ENCODE measurements around the gene EDN1.

The EDN1 gene

GRCh38 chr6:12264671-12265070 lies 25.5 kb upstream of the EDN1 start:
- Histone ChIP-seq H3K27ac (ENCODE audit: low read depth, low read length) (no peak overlapping the region), H3K4me2 (ENCODE audit: low read depth, low read length, poor library complexity, severe bottlenecking) (no peak overlapping the region), H3K36me3 (ENCODE audit: low read length) (no peaks in the 10 kb centered on the region), H3K9me3 (ENCODE audit: insufficient read depth, low read length) (no peaks in the 10 kb centered on the region), H3K27me3 (ENCODE audit: low read length) (no peaks in the 10 kb centered on the region), H3K9ac (ENCODE audit: low read length) (no peak overlapping the region), H3K79me2 (ENCODE audit: insufficient read depth, low read length) (no peaks in the 10 kb centered on the region), H3F3A (ENCODE audit: insufficient read depth) (no peaks in the 10 kb centered on the region), H4K20me1 (ENCODE audit: low read depth, low read length) (no peaks in the 10 kb centered on the region), H2AFZ (ENCODE audit: low read depth, low read length, severe bottlenecking) (no peak overlapping the region), H3K4me3 (ENCODE audit: insufficient read depth, low read length, poor library complexity, severe bottlenecking) (no peak overlapping the region), H3K9me2 (replicated peaks; ENCODE audit: insufficient read depth, low read length) (no peaks in the 10 kb centered on the region)
- TF ChIP-seq EZH2phosphoT487 (conservative IDR thresholded peaks at IDR 0.05; ENCODE audit: low read length) (no peak), CTCF (IDR thresholded peaks at IDR 0.05; ENCODE audit: insufficient read depth, low read length, poor library complexity, severe bottlenecking) (no peak)

- H3K9me3 ChIP-seq (ENCODE audit: insufficient read depth, low read length), result no peaks in the 10 kb centered on the region
- no peaks in the 10 kb centered on the region for H3F3A ChIP-seq (ENCODE audit: insufficient read depth)
- no peak for TF ChIP-seq EZH2phosphoT487 (conservative IDR thresholded peaks at IDR 0.05; ENCODE audit: low read length)
- no peak for TF ChIP-seq CTCF (IDR thresholded peaks at IDR 0.05; ENCODE audit: insufficient read depth, low read length, poor library complexity, severe bottlenecking)
- no peaks in the 10 kb centered on the region for H3K27me3 ChIP-seq (ENCODE audit: low read length)
- H3K9ac ChIP-seq (ENCODE audit: low read length), result no peak overlapping the region
- H3K36me3 ChIP-seq (ENCODE audit: low read length), result no peaks in the 10 kb centered on the region
- H3K4me2 ChIP-seq (ENCODE audit: low read depth, low read length, poor library complexity, severe bottlenecking), result no peak overlapping the region
- no peak overlapping the region for H2AFZ ChIP-seq (ENCODE audit: low read depth, low read length, severe bottlenecking)
- H4K20me1 ChIP-seq (ENCODE audit: low read depth, low read length), result no peaks in the 10 kb centered on the region
- no peaks in the 10 kb centered on the region for H3K9me2 ChIP-seq (replicated peaks; ENCODE audit: insufficient read depth, low read length)
- H3K4me3 ChIP-seq (ENCODE audit: insufficient read depth, low read length, poor library complexity, severe bottlenecking), result no peak overlapping the region
- H3K79me2 ChIP-seq (ENCODE audit: insufficient read depth, low read length), result no peaks in the 10 kb centered on the region
- no peak overlapping the region for H3K27ac ChIP-seq (ENCODE audit: low read depth, low read length)
Measured at GRCh38 chr6:12265296-12265695, 24.9 kb upstream of the EDN1 start.

- no peak overlapping the region for H3K9ac ChIP-seq (ENCODE audit: low read length)
- no peaks in the 10 kb centered on the region for H3K9me3 ChIP-seq (ENCODE audit: insufficient read depth, low read length)
- H3K27me3 ChIP-seq (ENCODE audit: low read length), result no peaks in the 10 kb centered on the region
- H2AFZ ChIP-seq (ENCODE audit: low read depth, low read length, severe bottlenecking), result no peak overlapping the region
- H3K79me2 ChIP-seq (ENCODE audit: insufficient read depth, low read length), result no peaks in the 10 kb centered on the region
- H3K9me2 ChIP-seq (replicated peaks; ENCODE audit: insufficient read depth, low read length), result no peaks in the 10 kb centered on the region
- TF ChIP-seq CTCF (IDR thresholded peaks at IDR 0.05; ENCODE audit: insufficient read depth, low read length, poor library complexity, severe bottlenecking) (no peak), EZH2phosphoT487 (conservative IDR thresholded peaks at IDR 0.05; ENCODE audit: low read length) (no peak)
- H3F3A ChIP-seq (ENCODE audit: insufficient read depth), result no peaks in the 10 kb centered on the region
- no peak overlapping the region for H3K4me2 ChIP-seq (ENCODE audit: low read depth, low read length, poor library complexity, severe bottlenecking)
- H3K36me3 ChIP-seq (ENCODE audit: low read length), result no peaks in the 10 kb centered on the region
- no peaks in the 10 kb centered on the region for H4K20me1 ChIP-seq (ENCODE audit: low read depth, low read length)
- H3K27ac ChIP-seq (ENCODE audit: low read depth, low read length), result no peak overlapping the region
- H3K4me3 ChIP-seq (ENCODE audit: insufficient read depth, low read length, poor library complexity, severe bottlenecking), result no peak overlapping the region
Measured at GRCh38 chr6:12265791-12266190, 24.4 kb upstream of the EDN1 start.

All from SU-DHL-6 (cell line).